ENCODE measurements around the gene CYP1A2. TPM values are rescaled to one million over a fixed set of nuclear protein-coding genes. Genes with fewer than 3 reads are reported as not detected.

The CYP1A2 gene
- total RNA-seq, 1 experiment from 2014 or later = 0.23 TPM

DNA sequence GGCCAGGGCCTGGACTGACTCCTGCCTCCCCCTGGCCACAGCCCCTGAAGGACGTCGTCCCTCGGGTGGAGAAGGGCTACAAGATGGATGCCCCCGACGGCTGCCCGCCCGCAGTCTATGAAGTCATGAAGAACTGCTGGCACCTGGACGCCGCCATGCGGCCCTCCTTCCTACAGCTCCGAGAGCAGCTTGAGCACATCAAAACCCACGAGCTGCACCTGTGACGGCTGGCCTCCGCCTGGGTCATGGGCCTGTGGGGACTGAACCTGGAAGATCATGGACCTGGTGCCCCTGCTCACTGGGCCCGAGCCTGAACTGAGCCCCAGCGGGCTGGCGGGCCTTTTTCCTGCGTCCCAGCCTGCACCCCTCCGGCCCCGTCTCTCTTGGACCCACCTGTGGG lies 53.6 kb downstream of the CYP1A2 start:
- no peaks in the 10 kb centered on the region for H3K9me3 ChIP-seq
- no peak overlapping the region for H3K4me3 ChIP-seq
- peaks cover 63% of the 10 kb centered on the region for H3K36me3 ChIP-seq
- H3K27me3 ChIP-seq = no peaks in the 10 kb centered on the region
- no peak for DNase-seq

DNA sequence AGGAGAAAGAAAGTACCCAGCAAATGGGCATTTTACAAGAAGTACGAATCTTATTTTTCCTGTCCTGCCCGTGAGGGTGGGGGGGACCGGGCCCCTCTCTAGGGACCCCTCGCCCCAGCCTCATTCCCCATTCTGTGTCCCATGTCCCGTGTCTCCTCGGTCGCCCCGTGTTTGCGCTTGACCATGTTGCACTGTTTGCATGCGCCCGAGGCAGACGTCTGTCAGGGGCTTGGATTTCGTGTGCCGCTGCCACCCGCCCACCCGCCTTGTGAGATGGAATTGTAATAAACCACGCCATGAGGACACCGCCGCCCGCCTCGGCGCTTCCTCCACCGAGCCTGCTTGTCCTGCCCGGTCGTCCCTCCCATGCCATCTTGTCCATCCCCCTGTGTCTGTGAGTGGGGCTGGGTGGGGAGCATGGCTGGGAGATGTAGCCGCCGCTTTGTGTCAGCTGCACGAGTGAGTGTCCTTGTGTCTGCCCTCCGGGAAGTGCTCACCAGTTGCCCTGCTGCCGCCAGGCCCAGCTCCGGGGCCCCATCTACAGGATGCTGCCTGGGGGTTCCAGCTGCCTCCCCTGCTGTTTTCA lies 54.3 kb downstream of the CYP1A2 start:
- no peak for DNase-seq
- H3K36me3 ChIP-seq = peaks cover 63% of the 10 kb centered on the region
- H3K9me3 ChIP-seq = no peaks in the 10 kb centered on the region

DNA sequence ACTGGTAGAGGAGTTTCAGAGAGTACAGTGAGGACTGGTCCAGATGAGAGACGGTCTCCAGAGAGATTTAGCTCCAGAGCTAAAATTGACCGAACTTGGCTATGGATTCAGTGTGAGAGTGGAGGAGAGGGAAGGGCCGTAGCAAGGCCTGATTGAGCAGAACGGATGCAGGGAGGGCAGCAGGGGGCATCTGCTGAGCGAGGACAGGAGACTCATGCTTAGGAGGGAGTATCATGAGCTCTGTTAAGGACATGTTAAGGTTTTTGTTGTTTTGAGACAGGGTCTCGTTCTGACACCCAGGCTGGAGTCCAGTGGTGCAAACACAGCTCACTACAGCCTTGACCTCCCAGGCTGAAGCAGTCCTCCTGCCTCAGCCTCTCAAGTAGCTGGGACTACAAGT lies 56.3 kb downstream of the CYP1A2 start:
- no peak for DNase-seq
- Histone ChIP-seq H3K36me3 (peaks cover 51% of the 10 kb centered on the region), H3K9me3 (no peaks in the 10 kb centered on the region), H3K27me3 (no peaks in the 10 kb centered on the region), H3K4me3 (no peak overlapping the region)

More for the DNA sequence above, 54.3 kb downstream of the CYP1A2 start:
- Histone ChIP-seq H3K4me3 (no peak overlapping the region), H3K27me3 (no peaks in the 10 kb centered on the region)

Other genes starting within 250 kb of the CYP1A2 start
- 0.10 and 1.3 TPM in 2 replicates for gene ARID3B, start 207.6 kb upstream of the CYP1A2 start, total RNA-seq (2014; rRNA removed; shearing (Covaris generic); ENCODE audit: low replicate concordance)
- 17.5 and 18.8 TPM in 2 replicates for gene CLK3, start 133.0 kb upstream of the CYP1A2 start, total RNA-seq (2014; rRNA removed; shearing (Covaris generic); ENCODE audit: low replicate concordance)
- gene EDC3, start 52.8 kb upstream of the CYP1A2 start, total RNA-seq (2014; rRNA removed; shearing (Covaris generic); ENCODE audit: low replicate concordance) = 18.2 and 22.1 TPM in 2 replicates
- gene CYP1A1, start 23.3 kb upstream of the CYP1A2 start, total RNA-seq (2014; rRNA removed; shearing (Covaris generic); ENCODE audit: low replicate concordance) = 11.6 and 15.7 TPM in 2 replicates
- 42.0 and 57.2 TPM in 2 replicates for gene CSK, start 33.2 kb downstream of the CYP1A2 start, total RNA-seq (2014; rRNA removed; shearing (Covaris generic); ENCODE audit: low replicate concordance)
- gene LMAN1L, start 64.0 kb downstream of the CYP1A2 start, total RNA-seq (2014; rRNA removed; shearing (Covaris generic); ENCODE audit: low replicate concordance) = not detected in 2 replicates
- gene CPLX3, start 77.8 kb downstream of the CYP1A2 start, total RNA-seq (2014; rRNA removed; shearing (Covaris generic); ENCODE audit: low replicate concordance) = not detected in 2 replicates
- 14.5 and 19.5 TPM in 2 replicates for gene ULK3, start 94.3 kb downstream of the CYP1A2 start, total RNA-seq (2014; rRNA removed; shearing (Covaris generic); ENCODE audit: low replicate concordance)
- 10.7 and 21.6 TPM in 2 replicates for gene SCAMP2, start 124.5 kb downstream of the CYP1A2 start, total RNA-seq (2014; rRNA removed; shearing (Covaris generic); ENCODE audit: low replicate concordance)
- gene MPI, start 141.2 kb downstream of the CYP1A2 start, total RNA-seq (2014; rRNA removed; shearing (Covaris generic); ENCODE audit: low replicate concordance) = 32.8 and 42.5 TPM in 2 replicates
- 22.6 and 65.2 TPM in 2 replicates for gene FAM219B, start 158.0 kb downstream of the CYP1A2 start, total RNA-seq (2014; rRNA removed; shearing (Covaris generic); ENCODE audit: low replicate concordance)
- 343 and 426 TPM in 2 replicates for gene COX5A, start 189.2 kb downstream of the CYP1A2 start, total RNA-seq (2014; rRNA removed; shearing (Covaris generic); ENCODE audit: low replicate concordance)
- 9.7 and 19.0 TPM in 2 replicates for gene RPP25, start 207.9 kb downstream of the CYP1A2 start, total RNA-seq (2014; rRNA removed; shearing (Covaris generic); ENCODE audit: low replicate concordance)
- 0.20 and 3.4 TPM in 2 replicates for gene SCAMP5, start 246.7 kb downstream of the CYP1A2 start, total RNA-seq (2014; rRNA removed; shearing (Covaris generic); ENCODE audit: low replicate concordance)

All from MG63 (cell line).